Measurements from ENCODE around the gene PCGF2. TPM values are rescaled to one million over a fixed set of nuclear protein-coding genes. Genes with fewer than 3 reads are reported as not detected.

Gene PCGF2
- polyA plus RNA-seq, 4 donors = 7.6 to 30.2 (median 23.2) TPM

DNA sequence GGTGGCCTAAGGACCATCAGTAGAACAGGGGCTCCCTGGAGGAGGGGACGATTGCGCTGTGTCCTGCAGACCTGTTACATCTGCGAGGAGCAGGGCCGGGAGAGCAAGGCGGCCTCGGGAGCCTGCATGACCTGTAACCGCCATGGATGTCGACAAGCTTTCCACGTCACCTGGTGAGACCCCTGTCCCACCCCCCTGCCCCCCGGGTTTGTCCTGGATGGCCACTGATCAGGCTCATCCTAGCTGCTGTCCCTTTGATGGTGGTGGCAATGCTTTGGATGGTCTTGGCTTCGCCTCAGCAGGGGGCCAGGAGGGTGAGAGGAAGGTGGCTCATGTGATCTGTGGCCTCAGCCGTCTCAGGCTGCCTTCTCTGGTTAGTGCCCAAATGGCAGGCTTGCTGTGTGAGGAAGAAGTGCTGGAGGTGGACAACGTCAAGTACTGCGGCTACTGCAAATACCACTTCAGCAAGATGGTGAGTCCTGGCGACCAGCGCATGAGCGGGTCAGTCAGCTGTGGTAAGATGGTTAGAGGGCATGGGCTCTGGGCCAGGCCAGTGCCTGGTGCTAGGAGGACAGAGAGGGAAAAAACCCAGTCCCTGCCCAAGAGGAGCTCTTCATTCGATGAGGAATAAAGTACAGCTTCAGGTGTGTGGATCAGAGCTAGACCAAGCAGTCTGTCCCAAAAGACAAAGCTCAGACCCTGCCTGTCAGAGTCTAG lies 38.9 kb downstream of the PCGF2 start:
- no peaks in the 10 kb centered on the region for H3K9me3 ChIP-seq (ENCODE audit: control insufficient read depth in 2 of 2, insufficient read depth in 1 of 2, low read depth in 1 of 2, low read length in 1 of 2)
- peaks cover 0 to 2% (median 0%) of the 10 kb centered on the region in 3 donors for H3K4me1 ChIP-seq (ENCODE audit: control insufficient read depth in 3 of 3, insufficient read depth in 2 of 3, low read depth in 1 of 3, low read length in 2 of 3)
- WGBS, 3 donors = 87 to 90% (median 89%) methylated on average over 13 to 18 of the region's 18 CpGs
- H3K36me3 ChIP-seq (ENCODE audit: control insufficient read depth in 3 of 3, insufficient read depth in 2 of 3, low read depth in 1 of 3, low read length in 3 of 3) = peaks cover 0 to 71% (median 10%) of the 10 kb centered on the region in 3 donors
- no peak overlapping the region for H3K4me3 ChIP-seq (ENCODE audit: low read depth in 1 of 3, low read length in 3 of 3)
- H3K27me3 ChIP-seq (ENCODE audit: control insufficient read depth in 3 of 3, insufficient read depth in 3 of 3, low read length in 3 of 3) = no peaks in the 10 kb centered on the region
- no peak for DNase-seq
- no peak for FAIRE-seq
- no peak overlapping the region for H3K27ac ChIP-seq (ENCODE audit: low read depth in 1 of 3, low read length in 2 of 3)

DNA sequence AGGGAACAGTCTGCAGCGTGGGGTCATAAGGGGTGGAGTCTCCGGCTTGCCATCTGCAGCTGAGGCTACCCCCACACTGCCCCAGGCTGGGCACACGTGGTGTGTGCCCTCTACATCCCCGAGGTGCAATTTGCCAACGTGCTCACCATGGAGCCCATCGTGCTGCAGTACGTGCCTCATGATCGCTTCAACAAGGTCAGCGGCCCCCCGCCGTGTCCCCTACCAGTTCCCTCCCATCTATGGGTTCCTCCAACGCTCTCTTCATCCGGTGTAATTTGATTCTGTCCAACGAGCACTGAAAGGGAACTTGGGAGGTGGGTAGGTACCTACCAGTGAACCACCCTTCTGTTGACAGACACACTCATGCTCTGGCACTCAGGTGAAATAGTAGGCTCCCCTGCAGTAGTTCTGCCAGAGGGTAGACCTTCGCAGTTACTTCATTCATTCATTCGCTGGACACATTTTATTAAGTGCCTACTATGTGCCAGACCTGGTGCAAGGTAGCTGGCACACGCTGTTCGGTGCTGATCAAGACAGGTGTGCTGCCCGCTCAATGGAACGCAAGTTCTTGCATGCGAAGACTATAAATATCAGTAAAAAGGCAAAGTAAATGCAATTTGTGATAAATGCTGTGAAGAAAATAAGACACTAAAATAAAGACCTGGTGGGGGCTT lies 40.3 kb downstream of the PCGF2 start:
- no peak for FAIRE-seq

DNA sequence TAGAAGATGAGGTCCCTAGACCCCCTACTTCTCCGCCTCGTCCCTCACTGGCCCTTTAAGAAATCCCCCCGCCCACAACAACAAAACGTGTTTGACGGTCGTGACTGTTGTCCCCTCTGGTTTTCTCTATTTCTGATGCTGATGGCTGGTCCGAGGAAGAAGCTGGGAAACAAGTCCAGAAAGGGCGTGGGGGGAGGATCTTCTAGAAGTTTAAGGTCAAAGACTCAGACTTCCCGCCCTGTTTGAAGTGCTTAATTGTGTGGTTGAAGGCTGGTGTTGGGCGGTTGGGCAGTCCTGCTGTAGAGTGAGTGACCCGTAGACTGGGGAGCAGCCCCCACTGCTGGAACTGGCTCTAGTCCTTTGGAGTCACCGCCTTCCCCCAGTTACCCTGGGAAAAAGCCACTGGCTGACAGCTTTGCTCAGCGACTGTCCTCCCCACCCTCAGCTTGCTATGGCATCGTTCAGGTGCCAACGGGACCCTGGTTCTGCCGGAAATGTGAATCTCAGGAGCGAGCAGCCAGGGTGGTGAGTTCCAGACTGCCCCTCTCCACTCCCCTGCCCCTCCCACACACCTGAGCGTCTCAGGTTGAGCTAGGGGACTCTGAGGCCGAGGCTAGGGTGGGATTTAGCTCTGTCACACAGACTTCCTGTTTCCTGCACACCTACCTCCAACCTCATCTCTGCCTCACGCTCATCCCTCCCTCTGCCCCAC lies 41.5 kb downstream of the PCGF2 start:
- H3K4me1 ChIP-seq (ENCODE audit: control insufficient read depth in 3 of 3, insufficient read depth in 2 of 3, low read depth in 1 of 3, low read length in 2 of 3) = peaks cover 0 to 16% (median 0%) of the 10 kb centered on the region in 3 donors
- WGBS, 3 donors = 4 to 10% (median 7%) methylated on average over 20 of the region's 20 CpGs

More for the DNA sequence above, 40.3 kb downstream of the PCGF2 start:
- DNase-seq = no peak
- Histone ChIP-seq H3K9me3 (ENCODE audit: control insufficient read depth in 2 of 2, insufficient read depth in 1 of 2, low read depth in 1 of 2, low read length in 1 of 2) (no peaks in the 10 kb centered on the region), H3K4me3 (ENCODE audit: low read depth in 1 of 3, low read length in 3 of 3) (no peak overlapping the region), H3K36me3 (ENCODE audit: control insufficient read depth in 3 of 3, insufficient read depth in 2 of 3, low read depth in 1 of 3, low read length in 3 of 3) (peaks cover 0 to 56% (median 3%) of the 10 kb centered on the region in 3 donors), H3K27me3 (ENCODE audit: control insufficient read depth in 3 of 3, insufficient read depth in 3 of 3, low read length in 3 of 3) (no peaks in the 10 kb centered on the region), H3K27ac (ENCODE audit: low read depth in 1 of 3, low read length in 2 of 3) (no peak overlapping the region), H3K4me1 (ENCODE audit: control insufficient read depth in 3 of 3, insufficient read depth in 2 of 3, low read depth in 1 of 3, low read length in 2 of 3) (peaks cover 0 to 10% (median 0%) of the 10 kb centered on the region in 3 donors)
- 80 to 85% (median 80%) methylated on average over 21 of the region's 21 CpGs for WGBS, 3 donors

DNA sequence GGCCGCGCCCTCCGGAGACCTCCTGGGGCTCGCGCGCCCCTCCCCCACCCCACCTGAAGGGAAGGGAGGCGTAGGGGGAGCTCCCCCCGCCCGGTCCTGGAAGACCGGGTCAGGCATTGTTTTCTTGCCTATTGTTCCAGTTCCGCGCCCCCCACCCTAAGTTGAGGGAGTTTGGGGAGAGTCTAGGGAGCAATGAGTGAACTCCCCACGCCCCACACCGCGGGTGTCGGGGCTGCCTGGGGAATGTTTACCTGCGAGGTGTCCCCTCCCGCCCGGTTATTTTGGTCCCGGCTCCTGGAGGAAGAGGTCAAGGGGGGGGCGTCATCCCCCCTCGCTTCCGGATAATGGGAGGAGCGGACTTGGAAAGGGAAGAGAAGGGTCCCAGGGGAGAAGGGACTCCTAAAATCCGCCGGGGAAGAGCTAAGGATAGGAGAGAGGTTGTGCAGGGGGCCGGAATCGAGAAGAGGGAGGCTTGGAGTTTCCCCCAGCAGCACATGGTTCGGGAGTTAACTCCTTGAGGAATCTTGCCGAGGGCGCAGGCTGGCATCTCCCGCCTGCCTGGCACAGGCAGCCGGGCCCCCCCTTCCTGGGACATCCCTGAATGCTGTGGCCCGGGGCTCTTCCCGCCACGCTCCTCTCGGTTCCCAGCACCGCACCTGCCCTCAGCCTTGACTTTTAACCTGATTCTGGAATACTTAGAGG lies 42.2 kb downstream of the PCGF2 start:
- Histone ChIP-seq H3K27ac (ENCODE audit: low read depth in 1 of 3, low read length in 2 of 3) (peak overlapping the region; percentile 59 to 70 (median 65)), H3K4me1 (ENCODE audit: control insufficient read depth in 3 of 3, insufficient read depth in 2 of 3, low read depth in 1 of 3, low read length in 2 of 3) (peaks cover 2 to 23% (median 2%) of the 10 kb centered on the region in 3 donors), H3K4me3 (ENCODE audit: low read depth in 1 of 3, low read length in 3 of 3) (peak overlapping the region; percentile 82 to 91 (median 90)), H3K27me3 (ENCODE audit: control insufficient read depth in 3 of 3, insufficient read depth in 3 of 3, low read length in 3 of 3) (no peaks in the 10 kb centered on the region), H3K36me3 (ENCODE audit: control insufficient read depth in 3 of 3, insufficient read depth in 2 of 3, low read depth in 1 of 3, low read length in 3 of 3) (peaks cover 0 to 37% (median 0%) of the 10 kb centered on the region in 3 donors), H3K9me3 (ENCODE audit: control insufficient read depth in 2 of 2, insufficient read depth in 1 of 2, low read depth in 1 of 2, low read length in 1 of 2) (no peaks in the 10 kb centered on the region)
- no peak for FAIRE-seq
- WGBS, 3 donors = 0 to 1% (median 0%) methylated on average over 30 to 38 of the region's 38 CpGs
- peak; percentile 32 to 62 for DNase-seq

More for the DNA sequence above, 41.5 kb downstream of the PCGF2 start:
- FAIRE-seq (no peak), DNase-seq (peak; percentile 39 to 45)
- peaks cover 0 to 45% (median 0%) of the 10 kb centered on the region in 3 donors for H3K36me3 ChIP-seq (ENCODE audit: control insufficient read depth in 3 of 3, insufficient read depth in 2 of 3, low read depth in 1 of 3, low read length in 3 of 3)
- no peaks in the 10 kb centered on the region for H3K27me3 ChIP-seq (ENCODE audit: control insufficient read depth in 3 of 3, insufficient read depth in 3 of 3, low read length in 3 of 3)
- no peaks in the 10 kb centered on the region for H3K9me3 ChIP-seq (ENCODE audit: control insufficient read depth in 2 of 2, insufficient read depth in 1 of 2, low read depth in 1 of 2, low read length in 1 of 2)
- peak overlapping the region; percentile 59 to 70 (median 65) for H3K27ac ChIP-seq (ENCODE audit: low read depth in 1 of 3, low read length in 2 of 3)
- H3K4me3 ChIP-seq (ENCODE audit: low read depth in 1 of 3, low read length in 3 of 3) = peak overlapping the region; percentile 82 to 91 (median 90)

DNA sequence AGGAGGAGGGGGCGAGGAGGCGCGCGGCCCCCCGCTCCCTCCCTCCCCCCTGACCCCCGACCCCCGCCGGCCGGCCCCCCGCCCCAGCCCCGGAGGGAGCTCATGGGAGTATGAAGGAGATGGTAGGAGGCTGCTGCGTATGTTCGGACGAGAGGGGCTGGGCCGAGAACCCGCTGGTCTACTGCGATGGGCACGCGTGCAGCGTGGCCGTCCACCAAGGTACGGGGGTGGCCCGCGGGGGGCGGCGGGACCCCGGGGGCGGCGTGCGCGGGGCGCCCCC lies 42.7 kb downstream of the PCGF2 start:
- Histone ChIP-seq H3K4me3 (ENCODE audit: low read depth in 1 of 3, low read length in 3 of 3) (peak overlapping the region; percentile 82 to 91 (median 90)), H3K36me3 (ENCODE audit: control insufficient read depth in 3 of 3, insufficient read depth in 2 of 3, low read depth in 1 of 3, low read length in 3 of 3) (peaks cover 0 to 33% (median 0%) of the 10 kb centered on the region in 3 donors), H3K9me3 (ENCODE audit: control insufficient read depth in 2 of 2, insufficient read depth in 1 of 2, low read depth in 1 of 2, low read length in 1 of 2) (no peaks in the 10 kb centered on the region), H3K4me1 (ENCODE audit: control insufficient read depth in 3 of 3, insufficient read depth in 2 of 3, low read depth in 1 of 3, low read length in 2 of 3) (peaks cover 2 to 25% (median 2%) of the 10 kb centered on the region in 3 donors), H3K27me3 (ENCODE audit: control insufficient read depth in 3 of 3, insufficient read depth in 3 of 3, low read length in 3 of 3) (no peaks in the 10 kb centered on the region), H3K27ac (ENCODE audit: low read depth in 1 of 3, low read length in 2 of 3) (peak overlapping the region in 2 of 3 donors; percentile 35 to 70)
- no peak for FAIRE-seq
- WGBS, 3 donors = 0% methylated on average over 3 to 32 of the region's 32 CpGs
- no peak for DNase-seq

DNA sequence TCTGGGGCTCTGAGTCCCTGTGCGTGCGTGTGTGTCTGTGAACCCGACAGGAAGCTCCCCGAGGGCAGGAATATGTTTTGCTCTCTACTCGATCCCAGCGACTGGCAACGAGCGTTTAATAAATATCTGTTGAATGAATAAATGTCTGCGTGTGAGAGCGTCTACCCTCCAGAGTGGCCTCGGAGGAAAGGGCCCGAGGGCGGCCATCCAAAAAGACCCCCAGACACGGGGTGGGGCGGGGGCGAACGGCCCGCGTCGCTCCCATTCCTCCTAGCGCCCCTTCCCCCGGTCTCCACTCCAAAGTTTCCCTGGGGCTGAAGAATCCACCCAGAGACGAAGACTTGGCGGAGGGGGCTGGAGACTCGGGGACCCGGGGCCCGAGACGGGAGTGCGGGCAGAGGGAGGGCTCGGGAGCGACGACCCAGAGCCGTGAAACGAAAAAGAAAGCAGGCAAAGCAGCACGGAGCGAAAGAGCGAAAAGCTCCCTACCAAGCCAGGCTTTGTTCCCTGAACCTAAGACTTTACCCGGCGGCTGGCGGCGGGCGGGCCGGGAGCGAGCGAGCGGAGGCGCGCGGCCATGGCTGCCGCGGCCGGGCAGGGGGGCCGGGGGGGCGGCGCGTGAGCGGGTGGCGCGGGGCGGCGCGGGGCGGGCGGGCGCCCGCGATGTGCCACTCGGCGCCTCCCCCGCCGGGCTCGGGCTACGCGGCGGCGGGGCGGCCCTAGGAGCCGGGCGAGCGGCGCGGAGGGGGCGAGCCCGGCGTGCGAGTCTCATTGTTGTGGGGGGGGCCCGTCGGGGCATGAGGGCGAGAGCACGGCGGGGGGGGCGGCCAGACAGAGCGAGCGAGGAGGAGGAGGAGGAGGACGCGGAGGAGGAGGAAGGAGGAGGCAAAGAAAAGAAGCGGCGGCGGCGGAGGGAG lies 43.3 kb downstream of the PCGF2 start, which contains the start of gene MLLT6:
TSS of gene MLLT6 (plus strand) at position 668 of the 917 bp plus-strand sequence. CDS start 360 bp downstream, outside the sequence.
- H3K27ac ChIP-seq (ENCODE audit: low read depth in 1 of 3, low read length in 2 of 3) = peak within 1 kb of the TSS; percentile 94 to 98 (median 97)
- 0 to 1% (median 1%) methylated on average over 54 to 100 of the region's 100 CpGs for WGBS, 3 donors
- H3K4me3 ChIP-seq (ENCODE audit: low read depth in 1 of 3, low read length in 3 of 3) = peak within 1 kb of the TSS; percentile 90 to 91 (median 90)
- H3K27me3 ChIP-seq (ENCODE audit: control insufficient read depth in 3 of 3, insufficient read depth in 3 of 3, low read length in 3 of 3) = no peaks in the 10 kb centered on the region
- FAIRE-seq = no peak
- DNase-seq = peak; percentile 79 to 90
- peaks cover 0 to 27% (median 0%) of the 10 kb centered on the region in 3 donors for H3K36me3 ChIP-seq (ENCODE audit: control insufficient read depth in 3 of 3, insufficient read depth in 2 of 3, low read depth in 1 of 3, low read length in 3 of 3)
- peaks cover 2 to 25% (median 2%) of the 10 kb centered on the region in 3 donors for H3K4me1 ChIP-seq (ENCODE audit: control insufficient read depth in 3 of 3, insufficient read depth in 2 of 3, low read depth in 1 of 3, low read length in 2 of 3)
- H3K9me3 ChIP-seq (ENCODE audit: control insufficient read depth in 2 of 2, insufficient read depth in 1 of 2, low read depth in 1 of 2, low read length in 1 of 2) = no peaks in the 10 kb centered on the region

DNA sequence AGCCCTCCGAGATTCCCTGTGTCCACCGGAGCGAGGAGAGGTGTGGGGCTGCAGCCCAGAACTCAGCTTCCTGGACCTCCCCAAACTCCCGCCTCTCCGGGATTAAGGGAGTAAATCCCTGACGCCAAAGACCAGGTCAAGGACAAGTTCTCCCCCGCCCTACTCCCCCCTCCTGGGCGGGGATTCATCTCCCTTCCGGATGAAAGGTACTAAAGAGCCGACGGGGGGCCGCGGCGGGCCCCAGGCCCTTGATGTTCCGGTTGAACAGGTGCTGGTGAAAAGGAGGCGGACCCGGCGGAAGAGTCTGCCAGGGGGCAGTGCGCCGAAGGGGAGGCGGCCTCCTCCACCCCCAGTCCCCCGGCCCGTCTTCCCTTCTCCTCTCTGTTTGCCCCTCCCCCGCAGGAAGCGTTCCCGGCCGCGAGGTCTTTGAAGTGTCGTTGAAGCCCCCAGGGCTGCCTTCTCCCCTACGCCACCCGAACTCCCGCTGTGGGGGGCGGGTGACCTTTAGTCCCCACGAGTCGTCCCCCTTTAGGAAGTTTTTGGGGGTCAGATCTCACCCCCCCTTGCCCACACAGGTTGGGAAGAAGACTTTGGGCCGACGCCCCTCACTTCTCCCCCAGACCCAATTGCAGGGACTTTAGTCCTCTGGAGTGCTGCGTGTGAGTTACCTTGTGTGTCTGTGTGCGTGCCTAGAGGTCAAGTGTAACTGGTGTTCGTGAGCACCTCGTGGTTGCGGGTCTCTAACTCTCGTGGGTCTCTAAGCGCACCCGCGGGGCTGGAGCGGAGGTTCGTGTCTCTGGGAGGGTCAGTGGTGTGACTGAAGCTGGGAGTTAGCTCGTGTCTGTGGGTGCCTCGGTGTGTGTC lies 44.2 kb downstream of the PCGF2 start:
- Histone ChIP-seq H3K27ac (ENCODE audit: low read depth in 1 of 3, low read length in 2 of 3) (peak overlapping the region; percentile 94 to 98 (median 97)), H3K9me3 (ENCODE audit: control insufficient read depth in 2 of 2, insufficient read depth in 1 of 2, low read depth in 1 of 2, low read length in 1 of 2) (no peaks in the 10 kb centered on the region), H3K27me3 (ENCODE audit: control insufficient read depth in 3 of 3, insufficient read depth in 3 of 3, low read length in 3 of 3) (no peaks in the 10 kb centered on the region), H3K4me1 (ENCODE audit: control insufficient read depth in 3 of 3, insufficient read depth in 2 of 3, low read depth in 1 of 3, low read length in 2 of 3) (peaks cover 2 to 25% (median 2%) of the 10 kb centered on the region in 3 donors), H3K4me3 (ENCODE audit: low read depth in 1 of 3, low read length in 3 of 3) (peak overlapping the region; percentile 90 to 91 (median 90)), H3K36me3 (ENCODE audit: control insufficient read depth in 3 of 3, insufficient read depth in 2 of 3, low read depth in 1 of 3, low read length in 3 of 3) (peaks cover 0 to 18% (median 0%) of the 10 kb centered on the region in 3 donors)
- DNase-seq (peak; percentile 87 to 93), FAIRE-seq (no peak)
- 0 to 1% (median 0%) methylated on average over 45 to 50 of the region's 50 CpGs for WGBS, 3 donors
